ENCODE measurements around the gene ZSWIM1. TPM values are rescaled to one million over a fixed set of nuclear protein-coding genes. Genes with fewer than 3 reads are reported as not detected.

The ZSWIM1 gene
- total RNA-seq, 4 donors from 2014 or later: 9.7 to 18.4 (median 15.0) TPM

- 52% methylated on average over 3 of the region's 5 CpGs for WGBS
- Histone ChIP-seq H3K4me1 (peaks cover 18% of the 10 kb centered on the region), H3K4me3 (no peak overlapping the region), H3K36me3 (no peaks in the 10 kb centered on the region), H3K9me3 (no peaks in the 10 kb centered on the region), H3K27me3 (no peaks in the 10 kb centered on the region), H3K27ac (peak overlapping the region; percentile 50)
- TF ChIP-seq CTCF (IDR thresholded peaks at IDR 0.05) (no peak), EP300 (IDR thresholded peaks at IDR 0.05) (no peak), POLR2A (IDR thresholded peaks at IDR 0.05) (no peak), POLR2AphosphoS5 (IDR thresholded peaks at IDR 0.05) (no peak)
- DNase-seq (ENCODE audit: low spot score in 2 of 2): no peak
Observed at GRCh38 chr20:45918182-45918737, 37.2 kb downstream of the ZSWIM1 start.

- Histone ChIP-seq H3K9me3 (no peaks in the 10 kb centered on the region), H3K4me3 (no peak overlapping the region), H3K27ac (peak overlapping the region; percentile 50), H3K36me3 (no peaks in the 10 kb centered on the region), H3K27me3 (no peaks in the 10 kb centered on the region), H3K4me1 (peaks cover 20% of the 10 kb centered on the region)
- WGBS: 81% methylated on average over 12 of the region's 12 CpGs
- no peak for DNase-seq (ENCODE audit: low spot score in 2 of 2)
- TF ChIP-seq POLR2AphosphoS5 (IDR thresholded peaks at IDR 0.05): no peak
- no peak for TF ChIP-seq POLR2A (IDR thresholded peaks at IDR 0.05)
- no peak for TF ChIP-seq EP300 (IDR thresholded peaks at IDR 0.05)
- no peak for TF ChIP-seq CTCF (IDR thresholded peaks at IDR 0.05)
Observed at GRCh38 chr20:45918779-45919537, 37.9 kb downstream of the ZSWIM1 start.

- TF ChIP-seq POLR2A (IDR thresholded peaks at IDR 0.05) (no peak), EP300 (IDR thresholded peaks at IDR 0.05) (no peak), POLR2AphosphoS5 (IDR thresholded peaks at IDR 0.05) (no peak), CTCF (IDR thresholded peaks at IDR 0.05) (no peak)
- Histone ChIP-seq H3K9me3 (no peaks in the 10 kb centered on the region), H3K4me3 (no peak overlapping the region), H3K27me3 (no peaks in the 10 kb centered on the region), H3K27ac (peak overlapping the region; percentile 18), H3K36me3 (no peaks in the 10 kb centered on the region), H3K4me1 (peaks cover 28% of the 10 kb centered on the region)
- DNase-seq (ENCODE audit: low spot score in 2 of 2): no peak
- 54% methylated on average over 11 of the region's 11 CpGs for WGBS
Observed at GRCh38 chr20:45919542-45920399, 38.7 kb downstream of the ZSWIM1 start.

GRCh38 chr20:45920462-45921336 lies 39.7 kb downstream of the ZSWIM1 start:
- no peak overlapping the region for H3K4me3 ChIP-seq
- H3K27ac ChIP-seq: peak overlapping the region; percentile 18
- no peaks in the 10 kb centered on the region for H3K9me3 ChIP-seq
- H3K36me3 ChIP-seq: no peaks in the 10 kb centered on the region
- no peak for TF ChIP-seq CTCF (IDR thresholded peaks at IDR 0.05)
- TF ChIP-seq POLR2A (IDR thresholded peaks at IDR 0.05): no peak
- no peak for TF ChIP-seq EP300 (IDR thresholded peaks at IDR 0.05)
- TF ChIP-seq POLR2AphosphoS5 (IDR thresholded peaks at IDR 0.05): no peak
- 85% methylated on average over 9 of the region's 9 CpGs for WGBS
- no peaks in the 10 kb centered on the region for H3K27me3 ChIP-seq
- no peak for DNase-seq (ENCODE audit: low spot score in 2 of 2)
- peaks cover 38% of the 10 kb centered on the region for H3K4me1 ChIP-seq

Measured in suprapubic skin (tissue), 4 donors.